Measurements from ENCODE around the gene ODAD4. TPM values are rescaled to one million over a fixed set of nuclear protein-coding genes. Genes with fewer than 3 reads are reported as not detected.
A peak's percentile ranks its signal among the peaks of the same experiment; 100 is the strongest.

ODAD4 gene
- total RNA-seq, 2 experiments from 2014 or later: 2.2 to 2.7 TPM

DNA sequence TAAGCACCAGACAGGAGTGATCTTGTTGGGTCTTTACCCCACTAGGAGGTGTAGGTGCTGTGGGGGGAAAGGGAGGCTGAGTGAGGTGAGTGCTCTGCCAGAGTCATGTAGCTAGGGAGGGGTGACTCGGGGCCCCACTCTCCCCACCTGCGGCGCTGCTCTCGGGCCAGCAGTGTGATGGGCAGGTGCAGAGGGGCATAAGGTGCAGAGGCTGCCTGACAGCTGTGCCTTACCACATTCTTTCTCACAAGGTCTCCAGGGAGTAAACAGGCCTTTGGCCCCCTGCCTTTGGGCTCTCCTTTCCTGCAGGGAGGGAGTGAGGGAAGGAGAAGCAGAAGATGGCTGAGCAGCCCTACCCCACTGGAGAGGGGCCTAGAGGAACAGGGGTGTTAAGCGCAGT, 31.7 kb downstream of the ODAD4 start:
- H3K4me3 Mint-ChIP-seq: no peak overlapping the region
- Histone ChIP-seq H3K36me3 (ENCODE audit: insufficient read depth, low read length) (no peaks in the 10 kb centered on the region), H3K27ac (ENCODE audit: low read depth in 1 of 2, low read length in 2 of 2) (no peak overlapping the region), H3K27me3 (ENCODE audit: control insufficient read depth in 1 of 2, insufficient read depth in 2 of 2, low read length in 2 of 2) (no peaks in the 10 kb centered on the region), H3K4me1 (ENCODE audit: insufficient read depth, low read length) (peaks cover 13% of the 10 kb centered on the region), H3K9me3 (ENCODE audit: control insufficient read depth in 1 of 2, insufficient read depth in 1 of 2, low read length in 2 of 2) (no peaks in the 10 kb centered on the region), H3K4me3 (ENCODE audit: low read length) (no peak overlapping the region)
- H3K27ac Mint-ChIP-seq: no peak overlapping the region
- H3K9me3 Mint-ChIP-seq: no peaks in the 10 kb centered on the region
- DNase-seq (no peak), ATAC-seq (ENCODE audit: poor library complexity) (no peak)
- peaks cover 4% of the 10 kb centered on the region for H3K36me3 Mint-ChIP-seq (ENCODE audit: low read depth)
- H3K27me3 Mint-ChIP-seq: no peaks in the 10 kb centered on the region
- TF ChIP-seq, protein P1, sequence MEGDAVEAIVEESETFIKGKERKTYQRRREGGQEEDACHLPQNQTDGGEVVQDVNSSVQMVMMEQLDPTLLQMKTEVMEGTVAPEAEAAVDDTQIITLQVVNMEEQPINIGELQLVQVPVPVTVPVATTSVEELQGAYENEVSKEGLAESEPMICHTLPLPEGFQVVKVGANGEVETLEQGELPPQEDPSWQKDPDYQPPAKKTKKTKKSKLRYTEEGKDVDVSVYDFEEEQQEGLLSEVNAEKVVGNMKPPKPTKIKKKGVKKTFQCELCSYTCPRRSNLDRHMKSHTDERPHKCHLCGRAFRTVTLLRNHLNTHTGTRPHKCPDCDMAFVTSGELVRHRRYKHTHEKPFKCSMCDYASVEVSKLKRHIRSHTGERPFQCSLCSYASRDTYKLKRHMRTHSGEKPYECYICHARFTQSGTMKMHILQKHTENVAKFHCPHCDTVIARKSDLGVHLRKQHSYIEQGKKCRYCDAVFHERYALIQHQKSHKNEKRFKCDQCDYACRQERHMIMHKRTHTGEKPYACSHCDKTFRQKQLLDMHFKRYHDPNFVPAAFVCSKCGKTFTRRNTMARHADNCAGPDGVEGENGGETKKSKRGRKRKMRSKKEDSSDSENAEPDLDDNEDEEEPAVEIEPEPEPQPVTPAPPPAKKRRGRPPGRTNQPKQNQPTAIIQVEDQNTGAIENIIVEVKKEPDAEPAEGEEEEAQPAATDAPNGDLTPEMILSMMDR (IDR thresholded peaks at IDR 0.05): no peak
- ChIA-PET POLR2A (no interaction called here), CTCF (no interaction called here)
- intact Hi-C loops (cut with DNase I, micrococcal nuclease): loop anchor here in 1 of 2 experiments (2.0 kb wide), 1 partner anchor 63 kb away; no protein-coding TSS in a partner anchor
- H3K4me1 Mint-ChIP-seq (ENCODE audit: low read depth): peaks cover 15% of the 10 kb centered on the region

DNA sequence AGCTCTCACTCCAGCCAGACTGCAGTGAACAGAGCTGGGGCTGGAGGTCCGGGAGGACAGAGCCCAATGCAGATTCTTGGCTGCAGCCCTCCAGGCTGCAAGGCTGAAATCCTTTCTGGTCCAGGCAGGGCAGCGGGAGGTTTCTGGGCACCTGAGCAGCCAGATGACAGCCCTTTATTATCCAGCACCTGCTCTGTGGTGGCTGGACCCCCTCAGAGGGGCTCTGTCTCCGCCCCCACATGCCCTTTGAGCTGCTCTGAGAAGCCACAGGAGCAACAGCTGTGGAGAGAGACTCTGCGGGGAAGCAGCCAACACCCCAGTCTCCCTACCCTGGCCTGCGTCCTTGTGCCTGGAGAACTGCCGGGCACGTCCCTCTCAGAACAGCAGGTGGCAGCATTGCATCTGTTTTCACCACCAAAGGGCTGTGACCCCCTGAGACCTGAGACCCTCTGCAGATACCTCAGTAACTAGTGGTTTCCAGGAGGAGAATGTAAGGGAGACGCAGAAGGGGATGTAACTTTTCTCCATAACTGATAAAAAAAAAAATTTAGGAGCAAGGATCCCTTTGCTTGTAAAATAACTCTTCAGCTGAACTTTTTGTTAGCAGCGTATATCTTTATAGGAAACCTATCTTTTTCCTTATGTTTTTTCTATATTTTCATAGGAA, 32.5 kb downstream of the ODAD4 start:
- ATAC-seq (ENCODE audit: poor library complexity) (peak; percentile 15), DNase-seq (peak; percentile 54 to 84 (median 61))
- Histone ChIP-seq H3K9me3 (ENCODE audit: control insufficient read depth in 1 of 2, insufficient read depth in 1 of 2, low read length in 2 of 2) (no peaks in the 10 kb centered on the region), H3K27me3 (ENCODE audit: control insufficient read depth in 1 of 2, insufficient read depth in 2 of 2, low read length in 2 of 2) (no peaks in the 10 kb centered on the region), H3K4me3 (ENCODE audit: low read length) (no peak overlapping the region), H3K4me1 (ENCODE audit: insufficient read depth, low read length) (peaks cover 21% of the 10 kb centered on the region), H3K27ac (ENCODE audit: low read depth in 1 of 2, low read length in 2 of 2) (no peak overlapping the region), H3K36me3 (ENCODE audit: insufficient read depth, low read length) (no peaks in the 10 kb centered on the region)
- peaks cover 22% of the 10 kb centered on the region for H3K4me1 Mint-ChIP-seq (ENCODE audit: low read depth)
- no peaks in the 10 kb centered on the region for H3K9me3 Mint-ChIP-seq
- ChIA-PET POLR2A (interaction anchor here (0.7 kb wide), 1 partner anchor 54 kb away, joined by 5 read pairs; the partner anchor contains the start of gene DNAJC7), CTCF (interaction anchor here (0.6 to 1.3 kb wide), 10 partner anchors 10 to 153 kb away, joined by 3 to 6 read pairs (median 3); partner anchors contain the start of genes DNAJC7 and NKIRAS2)
- TF ChIP-seq, protein P1 (IDR thresholded peaks at IDR 0.05): peak; percentile 80
- intact Hi-C loops (cut with DNase I, micrococcal nuclease): loop anchor here (1.0 to 2.0 kb wide), 3 partner anchors 62 to 153 kb away; no protein-coding TSS in a partner anchor
- H3K36me3 Mint-ChIP-seq (ENCODE audit: low read depth): peaks cover 7% of the 10 kb centered on the region
- H3K27me3 Mint-ChIP-seq: no peaks in the 10 kb centered on the region
- peak overlapping the region; percentile 33 for H3K27ac Mint-ChIP-seq
- H3K4me3 Mint-ChIP-seq: peak overlapping the region; percentile 81

DNA sequence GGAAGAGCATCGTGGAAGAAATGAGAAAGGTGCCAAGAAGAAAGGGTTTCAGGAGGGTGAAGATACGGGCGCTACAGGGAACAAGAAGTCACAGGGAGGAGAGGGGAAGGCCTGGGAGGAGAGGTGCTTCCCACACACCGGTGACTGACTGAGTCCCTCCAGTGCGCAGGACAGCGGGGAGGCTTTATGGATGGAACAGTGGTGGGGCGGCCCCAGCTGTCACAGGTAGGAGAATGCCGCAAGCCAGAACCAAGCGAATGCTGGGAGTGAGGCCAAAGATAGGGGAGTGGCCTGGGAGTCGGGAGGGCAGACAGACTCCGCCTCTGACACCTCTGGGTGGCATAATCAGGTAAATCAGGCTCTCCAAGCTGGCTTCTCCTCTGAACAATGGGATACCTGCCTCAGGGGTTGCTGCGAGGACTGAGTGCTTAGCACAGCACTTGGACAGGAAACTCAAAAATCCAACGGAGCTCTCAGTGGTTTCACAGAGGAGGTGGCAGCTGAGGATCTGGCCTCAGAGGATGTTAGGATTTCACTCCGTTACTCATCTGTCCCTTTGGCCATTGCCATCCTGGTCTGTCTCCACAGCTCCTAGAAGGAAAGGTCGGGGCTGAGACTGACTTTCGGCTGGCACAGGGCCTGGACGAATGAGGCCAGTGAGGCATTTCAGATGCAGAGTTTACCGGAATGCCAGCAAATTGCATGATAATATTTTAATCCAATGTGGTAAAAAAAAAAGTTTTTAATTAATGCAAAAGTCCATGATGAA, 35.5 kb downstream of the ODAD4 start:
- H3K36me3 ChIP-seq (ENCODE audit: insufficient read depth, low read length): peaks cover 11% of the 10 kb centered on the region
- DNase-seq (peak; percentile 36 to 86 (median 60)), ATAC-seq (ENCODE audit: poor library complexity) (peak; percentile 48)
- Mint-ChIP-seq H3K9me3 (no peaks in the 10 kb centered on the region), H3K27ac (peak overlapping the region; percentile 94), H3K4me1 (ENCODE audit: low read depth) (peaks cover 35% of the 10 kb centered on the region), H3K36me3 (ENCODE audit: low read depth) (peaks cover 23% of the 10 kb centered on the region), H3K4me3 (peak overlapping the region; percentile 81), H3K27me3 (no peaks in the 10 kb centered on the region)
- intact Hi-C loops (cut with DNase I, micrococcal nuclease): loop anchor here (1.0 to 5.0 kb wide), 5 partner anchors 47 to 189 kb away; partner anchors contain the start of genes DNAJC7 (in 2 of the 2), KLHL11 (in 1 of the 2) and RAB5C (in 1 of the 2)
- H3K4me3 ChIP-seq (ENCODE audit: low read length): peak overlapping the region; percentile 69
- H3K9me3 ChIP-seq (ENCODE audit: control insufficient read depth in 1 of 2, insufficient read depth in 1 of 2, low read length in 2 of 2): no peaks in the 10 kb centered on the region
- H3K27me3 ChIP-seq (ENCODE audit: control insufficient read depth in 1 of 2, insufficient read depth in 2 of 2, low read length in 2 of 2): no peaks in the 10 kb centered on the region
- peaks cover 39% of the 10 kb centered on the region for H3K4me1 ChIP-seq (ENCODE audit: insufficient read depth, low read length)
- POLR2A ChIA-PET: interaction anchor here (0.7 to 4.4 kb wide), 26 partner anchors 10 to 1395 kb away, joined by 3 to 81 read pairs (median 4); partner anchors contain the start of genes ACLY, BECN1, DHX58 and DNAJC7
- H3K27ac ChIP-seq (ENCODE audit: low read depth in 1 of 2, low read length in 2 of 2): peak overlapping the region; percentile 42 to 53
- TF ChIP-seq, protein P1 (IDR thresholded peaks at IDR 0.05): no peak
- CTCF ChIA-PET: interaction anchor here (0.9 to 2.1 kb wide), 5 partner anchors 35 to 150 kb away, joined by 3 to 6 read pairs (median 4); partner anchors contain the start of genes KLHL11, NKIRAS2 and ODAD4

Measured in CD4-positive, alpha-beta T cell (primary cell).